Measurements from ENCODE around the gene UBE2J2.

DNA sequence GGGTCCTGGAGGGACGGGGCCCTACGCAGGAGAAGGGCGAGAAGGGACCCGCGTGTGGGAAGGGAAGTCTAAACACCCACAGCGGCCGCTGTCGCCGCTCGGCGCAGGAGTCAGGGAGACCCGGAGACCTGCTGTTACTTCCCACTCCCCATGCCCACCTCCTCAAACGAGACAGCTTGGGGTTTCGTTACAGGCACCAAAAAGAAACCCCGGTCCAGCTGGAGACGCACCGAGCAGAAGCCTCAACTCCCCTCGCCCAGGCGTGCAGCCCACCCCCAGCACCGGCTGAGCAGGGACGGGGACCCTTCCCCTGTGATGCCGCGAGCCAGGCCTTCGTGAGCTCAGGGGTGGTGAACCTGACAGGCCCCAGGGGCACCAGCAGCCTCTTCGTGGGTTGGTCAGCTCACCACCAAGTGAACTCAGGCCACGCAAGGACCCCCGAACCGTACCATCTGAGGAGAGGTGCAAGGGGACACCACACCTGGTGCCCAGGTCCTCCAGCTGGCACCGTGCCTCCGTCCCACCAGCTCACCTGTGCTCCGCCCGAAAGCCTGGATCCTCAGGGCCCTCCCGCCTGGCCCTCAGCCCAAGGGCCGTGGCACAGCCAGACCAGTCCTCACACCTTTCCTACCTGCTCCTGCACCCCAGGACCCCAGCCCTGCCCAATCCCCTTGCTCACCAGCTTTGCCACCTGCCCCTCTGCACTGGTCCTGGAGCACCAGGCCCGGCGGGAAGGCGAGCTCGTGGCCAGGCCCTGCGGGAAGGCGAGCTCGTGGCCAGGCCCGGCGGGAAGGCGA, 46.9 kb downstream of the UBE2J2 start:
- TF ChIP-seq, protein P1, sequence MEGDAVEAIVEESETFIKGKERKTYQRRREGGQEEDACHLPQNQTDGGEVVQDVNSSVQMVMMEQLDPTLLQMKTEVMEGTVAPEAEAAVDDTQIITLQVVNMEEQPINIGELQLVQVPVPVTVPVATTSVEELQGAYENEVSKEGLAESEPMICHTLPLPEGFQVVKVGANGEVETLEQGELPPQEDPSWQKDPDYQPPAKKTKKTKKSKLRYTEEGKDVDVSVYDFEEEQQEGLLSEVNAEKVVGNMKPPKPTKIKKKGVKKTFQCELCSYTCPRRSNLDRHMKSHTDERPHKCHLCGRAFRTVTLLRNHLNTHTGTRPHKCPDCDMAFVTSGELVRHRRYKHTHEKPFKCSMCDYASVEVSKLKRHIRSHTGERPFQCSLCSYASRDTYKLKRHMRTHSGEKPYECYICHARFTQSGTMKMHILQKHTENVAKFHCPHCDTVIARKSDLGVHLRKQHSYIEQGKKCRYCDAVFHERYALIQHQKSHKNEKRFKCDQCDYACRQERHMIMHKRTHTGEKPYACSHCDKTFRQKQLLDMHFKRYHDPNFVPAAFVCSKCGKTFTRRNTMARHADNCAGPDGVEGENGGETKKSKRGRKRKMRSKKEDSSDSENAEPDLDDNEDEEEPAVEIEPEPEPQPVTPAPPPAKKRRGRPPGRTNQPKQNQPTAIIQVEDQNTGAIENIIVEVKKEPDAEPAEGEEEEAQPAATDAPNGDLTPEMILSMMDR (conservative IDR thresholded peaks at IDR 0.05; ENCODE audit: low read depth, low read length) = no peak
- TF ChIP-seq SMC3 (IDR thresholded peaks at IDR 0.05; ENCODE audit: low read depth, low read length) = no peak
- no peak for TF ChIP-seq CHD1 (IDR thresholded peaks at IDR 0.05; ENCODE audit: low read depth, low read length)

Data from IMR-90 (cell line).